ENCODE results near the gene MAST4.

The MAST4 gene

GRCh38 chr5:66702426-66702825 is 106.2 kb downstream of the MAST4 start:
- no peak for DNase-seq (ENCODE audit: low spot score)

- DNase-seq (ENCODE audit: low spot score) = no peak
Measured at GRCh38 chr5:66704790-66705425, 108.7 kb downstream of the MAST4 start.

GRCh38 chr5:66708368-66708767 is 112.2 kb downstream of the MAST4 start:
- DNase-seq (ENCODE audit: low spot score) = no peak

GRCh38 chr5:66710557-66711088 is 114.4 kb downstream of the MAST4 start:
- DNase-seq (ENCODE audit: low spot score) = no peak

GRCh38 chr5:66713998-66714397 is 117.8 kb downstream of the MAST4 start:
- no peak for DNase-seq (ENCODE audit: low spot score)

DNA sequence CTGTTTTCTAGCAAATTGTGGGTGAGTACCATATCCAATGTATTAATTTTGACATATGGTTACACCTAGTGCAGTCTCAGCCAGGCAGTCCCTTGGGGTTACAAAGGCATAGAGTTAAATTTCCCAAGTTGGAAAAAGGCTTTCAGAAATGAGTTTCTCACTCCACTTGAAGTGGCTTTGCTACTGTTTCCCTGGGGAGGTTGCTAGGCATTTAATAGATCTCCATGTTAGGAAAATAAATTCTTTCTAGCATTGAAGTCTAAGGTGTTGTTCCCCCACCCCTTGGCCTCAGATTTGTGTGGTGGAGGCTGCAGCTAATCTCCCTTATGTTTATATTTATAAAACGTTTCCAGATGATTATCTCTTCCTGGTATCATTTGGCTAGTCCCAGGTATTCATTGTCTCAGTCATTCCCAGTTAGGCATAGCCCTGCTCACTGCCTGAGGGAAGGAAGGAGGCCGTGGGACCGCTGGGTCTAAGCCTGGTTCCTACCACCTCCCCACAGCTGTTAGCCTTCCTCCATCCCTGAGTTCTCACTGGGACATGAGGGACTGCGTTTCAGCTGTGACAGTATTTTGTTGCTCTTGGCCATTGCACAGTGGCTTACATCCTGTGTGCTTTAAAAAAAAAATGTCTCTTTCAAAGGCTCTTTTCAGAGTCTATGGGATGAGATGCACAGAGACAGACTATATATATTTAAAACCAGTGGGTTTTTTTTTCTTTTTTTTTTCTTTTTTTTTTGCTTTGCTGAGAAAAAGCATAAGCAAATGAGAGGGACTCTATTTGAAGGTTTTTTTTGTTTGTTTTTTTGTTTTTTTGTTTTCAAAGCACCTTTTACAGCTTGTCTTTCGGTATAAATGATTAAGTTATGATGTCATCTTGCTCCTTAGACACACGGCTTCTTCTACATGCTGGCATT is 121.5 kb downstream of the MAST4 start:
- DNase-seq (ENCODE audit: low spot score) = no peak

- DNase-seq (ENCODE audit: low spot score) = no peak
Measured at GRCh38 chr5:66718374-66719002, 122.3 kb downstream of the MAST4 start.

DNA sequence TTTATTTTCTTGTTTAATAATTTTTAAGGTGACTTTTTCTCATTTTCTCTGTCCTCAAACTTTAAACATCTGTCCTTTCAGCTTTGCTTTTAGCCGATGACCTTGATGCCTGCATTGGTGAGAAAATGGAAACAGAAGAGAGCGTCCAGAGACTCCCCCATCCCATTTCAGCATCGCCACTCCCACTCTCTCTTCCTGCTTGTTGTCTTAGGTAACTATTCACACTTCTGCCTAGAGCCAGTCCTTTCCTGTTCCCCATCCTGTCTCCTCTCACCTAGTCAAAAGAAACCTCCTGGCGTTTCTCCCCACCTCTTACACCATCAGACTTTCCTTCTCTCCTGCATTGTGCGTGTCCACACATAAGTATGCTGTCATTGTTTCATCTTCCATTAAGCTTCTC is 124.6 kb downstream of the MAST4 start:
- no peak for DNase-seq (ENCODE audit: low spot score)

DNA sequence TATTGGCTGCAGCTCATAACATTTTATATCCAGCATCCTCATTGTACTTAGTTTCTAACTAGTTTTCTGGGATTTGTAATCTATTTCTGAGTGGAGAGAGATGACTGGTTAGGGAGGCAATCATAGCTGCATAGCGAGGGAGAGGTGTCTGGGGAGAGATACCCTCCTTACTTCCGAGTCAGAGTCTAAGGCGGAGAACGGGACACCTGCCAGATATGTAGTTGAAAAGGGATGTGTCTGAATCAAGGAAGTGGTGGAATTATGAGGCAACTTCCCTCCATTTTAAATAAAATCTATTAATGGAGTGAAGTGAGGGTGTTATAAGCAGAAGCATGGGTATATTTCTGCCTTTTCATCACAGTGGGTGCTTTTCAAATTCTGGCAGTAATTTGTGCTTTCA is 126.5 kb downstream of the MAST4 start:
- no peak for DNase-seq (ENCODE audit: low spot score)

- DNase-seq (ENCODE audit: low spot score) = no peak
Measured at GRCh38 chr5:66724349-66725139, 128.4 kb downstream of the MAST4 start.

DNA sequence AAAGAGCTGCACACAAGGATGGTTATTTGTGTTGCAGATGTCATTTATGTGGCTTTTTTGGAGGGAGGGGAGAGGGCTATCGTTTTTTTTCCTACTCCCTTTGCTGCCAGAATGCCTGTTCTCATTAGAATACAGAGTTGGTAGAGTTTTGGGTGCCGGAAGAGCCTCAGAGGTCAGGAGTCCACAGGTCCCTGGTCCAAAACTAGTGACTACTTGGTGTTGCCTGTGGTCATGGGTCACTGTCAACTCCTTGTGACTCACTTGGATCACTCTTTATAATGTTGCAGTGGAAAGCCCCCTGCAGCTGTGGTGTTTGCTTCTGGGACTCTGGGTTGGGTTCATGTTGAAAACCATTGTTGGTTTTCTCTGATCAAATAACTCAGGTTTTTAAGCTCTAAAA is 131.4 kb downstream of the MAST4 start:
- no peak for DNase-seq (ENCODE audit: low spot score)

DNA sequence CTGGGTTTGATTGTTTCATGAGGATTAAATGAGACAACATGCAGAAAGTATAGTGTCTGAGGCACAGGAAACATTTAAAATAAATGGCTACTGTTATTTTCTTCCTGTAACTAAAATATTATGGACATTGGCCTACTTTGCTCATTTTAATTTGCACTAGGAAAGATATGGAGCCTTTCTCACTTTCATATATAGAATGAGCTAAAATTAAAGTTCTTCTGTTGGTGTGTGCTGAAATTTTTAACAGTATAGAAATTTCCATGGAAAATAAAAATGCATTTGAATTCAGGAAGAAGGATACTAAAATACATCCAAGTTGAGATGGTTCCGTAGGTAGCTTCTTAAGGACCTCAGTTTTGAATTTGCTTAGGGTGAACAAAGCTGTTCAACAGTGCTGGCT is 131.9 kb downstream of the MAST4 start:
- no peak for DNase-seq (ENCODE audit: low spot score)

GRCh38 chr5:66737096-66737495 is 140.9 kb downstream of the MAST4 start:
- DNase-seq (ENCODE audit: low spot score) = no peak

DNA sequence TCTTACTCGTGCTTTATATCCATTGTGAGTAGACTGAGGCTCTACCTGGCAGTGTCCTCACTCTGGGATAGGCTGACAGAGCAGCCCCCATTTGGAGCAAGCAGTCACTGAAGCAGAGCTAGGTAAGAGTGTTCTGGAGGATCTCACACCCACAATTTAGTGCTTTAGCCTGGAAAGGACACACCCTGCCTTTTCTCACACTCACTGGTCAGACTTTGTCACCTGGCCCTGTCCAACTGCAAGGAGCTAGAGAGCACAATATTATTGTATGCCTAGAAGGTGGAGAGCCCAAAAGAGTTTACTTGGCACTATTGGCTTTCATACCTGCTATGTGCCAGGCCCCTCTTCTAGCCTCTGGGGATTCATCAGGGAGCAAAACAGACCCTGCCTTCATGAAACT is 141.9 kb downstream of the MAST4 start:
- no peak for DNase-seq (ENCODE audit: low spot score)

DNA sequence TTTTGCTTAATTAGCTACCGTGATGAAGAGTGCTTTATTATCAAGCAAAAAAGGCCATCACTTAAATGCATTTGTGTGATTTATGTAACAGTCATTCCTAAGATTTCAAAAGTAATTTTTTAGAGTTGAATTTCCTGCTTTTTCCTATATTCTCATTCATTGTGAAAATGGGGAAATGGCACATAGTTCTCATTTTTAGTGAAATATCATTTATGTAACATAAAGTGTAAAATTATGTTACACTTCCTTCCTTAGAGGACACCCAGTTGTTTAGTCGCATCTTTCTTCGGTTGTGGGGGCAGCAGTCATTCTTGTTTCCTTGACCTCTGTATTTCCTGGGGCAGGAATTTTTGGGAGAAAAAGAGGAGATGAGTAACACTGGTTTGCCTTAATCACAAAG is 142.8 kb downstream of the MAST4 start:
- no peak for DNase-seq (ENCODE audit: low spot score)

DNA sequence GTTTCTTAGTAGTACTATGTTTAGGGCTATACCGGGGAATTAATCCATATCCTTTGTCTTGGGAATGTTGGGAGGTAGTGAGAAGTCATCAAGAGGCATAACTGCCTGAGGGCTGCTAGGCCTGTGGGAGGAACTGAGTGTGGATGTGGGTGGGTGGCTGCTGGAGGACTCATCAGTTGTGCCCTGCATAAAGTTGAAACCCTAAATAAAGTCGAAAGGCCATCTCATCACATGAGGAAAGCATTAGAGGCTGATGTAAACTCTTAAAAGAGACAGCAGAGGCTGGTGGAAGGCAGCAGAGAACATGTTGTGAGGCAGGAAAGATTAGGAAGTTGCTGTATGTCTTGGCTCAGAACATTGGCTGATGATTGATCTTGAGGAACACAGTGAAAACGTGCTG is 143.8 kb downstream of the MAST4 start:
- DNase-seq (ENCODE audit: low spot score) = no peak

- peak; percentile 22 for DNase-seq (ENCODE audit: low spot score)
Measured at GRCh38 chr5:66741394-66741793, 145.2 kb downstream of the MAST4 start.

DNA sequence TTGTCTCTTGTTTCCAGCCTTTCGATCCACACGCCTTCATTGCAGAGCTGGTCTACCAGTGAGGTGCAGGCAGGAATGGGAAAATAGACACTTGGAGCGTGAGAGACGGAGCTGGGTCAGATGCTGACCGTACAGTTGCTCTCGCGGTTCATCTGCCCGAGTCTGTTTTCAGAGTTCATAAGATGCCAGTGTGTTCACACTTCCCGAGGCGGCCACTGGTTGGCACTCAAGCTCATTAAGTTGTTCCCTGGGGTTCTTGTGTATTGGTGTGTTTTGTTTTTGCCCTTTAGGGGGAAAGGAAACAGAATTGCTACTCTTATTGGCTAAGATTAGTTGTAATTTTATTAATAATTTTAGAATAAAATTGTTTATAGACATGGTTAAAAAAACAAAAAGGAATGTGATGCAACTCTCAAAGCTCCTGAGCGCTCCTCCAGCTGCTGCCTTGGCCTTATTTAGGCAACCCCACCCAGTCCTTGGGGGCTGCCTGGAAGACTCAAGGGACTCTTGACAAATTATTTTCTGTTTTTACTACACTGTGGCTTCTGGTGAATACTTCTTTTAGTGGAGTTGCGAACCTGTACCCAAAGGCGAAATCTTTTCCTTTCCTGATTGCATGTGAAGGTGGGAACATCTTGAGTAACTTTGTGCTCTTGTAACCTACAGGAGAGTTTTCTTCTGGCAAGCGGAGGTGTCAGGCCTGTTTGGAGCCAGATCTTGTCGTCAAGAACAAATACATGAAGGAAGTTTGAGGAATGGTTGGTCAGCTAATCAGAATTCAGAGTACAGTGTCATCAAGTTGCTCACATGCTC is 146.1 kb downstream of the MAST4 start:
- DNase-seq (ENCODE audit: low spot score) = no peak

DNA sequence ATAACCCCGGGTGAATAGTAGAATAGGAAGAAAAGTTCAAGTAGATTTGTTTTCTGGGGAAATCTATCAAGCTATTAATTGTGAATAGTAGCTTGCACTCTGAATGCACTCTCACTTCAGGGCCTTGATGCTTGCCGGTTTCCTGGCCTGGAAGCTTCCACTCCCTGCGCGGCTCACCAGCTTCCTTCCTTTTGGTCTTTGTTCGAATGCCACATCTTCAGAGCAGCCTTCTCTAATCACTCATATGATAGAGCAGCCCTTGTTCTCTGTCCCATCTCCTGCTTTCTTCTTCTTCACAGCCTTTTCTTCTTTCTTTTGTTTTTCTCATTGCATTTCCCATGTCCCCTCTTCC is 146.7 kb downstream of the MAST4 start:
- DNase-seq (ENCODE audit: low spot score) = no peak

- DNase-seq (ENCODE audit: low spot score) = no peak
Measured at GRCh38 chr5:66743344-66743743, 147.2 kb downstream of the MAST4 start.

DNA sequence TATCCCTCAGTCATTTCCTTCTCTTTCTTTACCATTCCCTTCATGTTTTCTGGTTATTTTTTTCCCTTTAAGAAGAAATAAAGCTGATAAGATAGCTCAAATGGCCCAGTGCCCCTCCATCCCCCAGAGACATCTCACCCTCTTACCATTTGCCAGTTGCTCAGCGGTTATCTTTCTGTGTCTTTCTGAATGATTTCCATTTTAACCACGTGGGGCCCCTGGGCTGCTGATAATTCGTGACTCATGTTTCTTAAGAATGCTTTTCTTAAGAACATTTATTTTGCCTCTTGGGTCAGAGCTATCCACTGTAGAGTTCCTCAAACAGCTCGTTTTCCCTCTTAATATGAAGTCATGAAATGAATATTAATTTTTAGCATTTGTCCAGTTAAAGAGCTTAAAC is 147.8 kb downstream of the MAST4 start:
- DNase-seq (ENCODE audit: low spot score) = no peak
